Measurements from ENCODE around the gene AMIGO3.

Gene AMIGO3

GRCh38 chr3:49675912-49676311 is 43.6 kb downstream of the AMIGO3 start:
- Mint-ChIP-seq H3K36me3 (ENCODE audit: low read depth) (peaks cover 28% of the 10 kb centered on the region), H3K4me1 (peaks cover 35% of the 10 kb centered on the region), H3K27ac (no peak overlapping the region), H3K27me3 (no peaks in the 10 kb centered on the region), H3K4me3 (peak overlapping the region; percentile 91), H3K9me3 (no peaks in the 10 kb centered on the region)
- DNase-seq = no peak
- ATAC-seq = no peak

- DNase-seq (no peak), ATAC-seq (peak; percentile 7)
- Mint-ChIP-seq H3K27me3 (no peaks in the 10 kb centered on the region), H3K9me3 (no peaks in the 10 kb centered on the region), H3K4me1 (peaks cover 35% of the 10 kb centered on the region), H3K4me3 (peak overlapping the region; percentile 91), H3K36me3 (ENCODE audit: low read depth) (peaks cover 22% of the 10 kb centered on the region), H3K27ac (peak overlapping the region; percentile 22)
Measured at GRCh38 chr3:49674497-49674983, 44.9 kb downstream of the AMIGO3 start.

GRCh38 chr3:49673715-49674496 is 45.6 kb downstream of the AMIGO3 start, which contains the start of gene APEH:
Gene APEH (plus strand): TSS chr3:49674351. CDS start chr3:49674402, 51 bp downstream.
- H3K4me1 Mint-ChIP-seq = peaks cover 35% of the 10 kb centered on the region
- no peaks in the 10 kb centered on the region for H3K27me3 Mint-ChIP-seq
- H3K27ac Mint-ChIP-seq = peak within 1 kb of the TSS; percentile 94
- DNase-seq = peak; percentile 98
- H3K9me3 Mint-ChIP-seq = no peaks in the 10 kb centered on the region
- ATAC-seq = peak; percentile 91
- H3K36me3 Mint-ChIP-seq (ENCODE audit: low read depth) = peaks cover 20% of the 10 kb centered on the region
- peak within 1 kb of the TSS; percentile 91 for H3K4me3 Mint-ChIP-seq

GRCh38 chr3:49673121-49673714 is 46.3 kb downstream of the AMIGO3 start:
- peaks cover 18% of the 10 kb centered on the region for H3K36me3 Mint-ChIP-seq (ENCODE audit: low read depth)
- peak overlapping the region; percentile 94 for H3K27ac Mint-ChIP-seq
- peak overlapping the region; percentile 91 for H3K4me3 Mint-ChIP-seq
- H3K4me1 Mint-ChIP-seq = peaks cover 35% of the 10 kb centered on the region
- no peaks in the 10 kb centered on the region for H3K27me3 Mint-ChIP-seq
- peak; percentile 46 for DNase-seq
- ATAC-seq = peak; percentile 3
- H3K9me3 Mint-ChIP-seq = no peaks in the 10 kb centered on the region

GRCh38 chr3:49671291-49672288 is 47.9 kb downstream of the AMIGO3 start:
- peak overlapping the region; percentile 66 for H3K4me3 Mint-ChIP-seq
- ATAC-seq = no peak
- H3K36me3 Mint-ChIP-seq (ENCODE audit: low read depth) = peaks cover 7% of the 10 kb centered on the region
- H3K27me3 Mint-ChIP-seq = no peaks in the 10 kb centered on the region
- DNase-seq = peak; percentile 80
- H3K9me3 Mint-ChIP-seq = no peaks in the 10 kb centered on the region
- H3K27ac Mint-ChIP-seq = peak overlapping the region; percentile 63
- peaks cover 31% of the 10 kb centered on the region for H3K4me1 Mint-ChIP-seq

GRCh38 chr3:49670940-49671290 is 48.6 kb downstream of the AMIGO3 start:
- no peak for ATAC-seq
- peaks cover 27% of the 10 kb centered on the region for H3K4me1 Mint-ChIP-seq
- peaks cover 2% of the 10 kb centered on the region for H3K36me3 Mint-ChIP-seq (ENCODE audit: low read depth)
- no peak overlapping the region for H3K27ac Mint-ChIP-seq
- DNase-seq = no peak
- no peaks in the 10 kb centered on the region for H3K27me3 Mint-ChIP-seq
- H3K9me3 Mint-ChIP-seq = no peaks in the 10 kb centered on the region
- no peak overlapping the region for H3K4me3 Mint-ChIP-seq

GRCh38 chr3:49669352-49669751 is 50.1 kb downstream of the AMIGO3 start:
- no peaks in the 10 kb centered on the region for H3K36me3 Mint-ChIP-seq (ENCODE audit: low read depth)
- H3K27me3 Mint-ChIP-seq = no peaks in the 10 kb centered on the region
- ATAC-seq = no peak
- no peak for DNase-seq
- no peak overlapping the region for H3K4me3 Mint-ChIP-seq
- no peak overlapping the region for H3K27ac Mint-ChIP-seq
- peaks cover 14% of the 10 kb centered on the region for H3K4me1 Mint-ChIP-seq
- H3K9me3 Mint-ChIP-seq = no peaks in the 10 kb centered on the region

GRCh38 chr3:49668861-49669260 is 50.6 kb downstream of the AMIGO3 start:
- no peak for DNase-seq

GRCh38 chr3:49668414-49668797 is 51.1 kb downstream of the AMIGO3 start:
- Mint-ChIP-seq H3K9me3 (no peaks in the 10 kb centered on the region), H3K27ac (no peak overlapping the region), H3K36me3 (ENCODE audit: low read depth) (no peaks in the 10 kb centered on the region), H3K4me3 (no peak overlapping the region), H3K27me3 (no peaks in the 10 kb centered on the region), H3K4me1 (peaks cover 11% of the 10 kb centered on the region)
- ATAC-seq = no peak
- DNase-seq = no peak

More at GRCh38 chr3:49668861-49669260, 50.6 kb downstream of the AMIGO3 start:
- H3K36me3 Mint-ChIP-seq (ENCODE audit: low read depth) = no peaks in the 10 kb centered on the region
- H3K27ac Mint-ChIP-seq = no peak overlapping the region
- no peaks in the 10 kb centered on the region for H3K9me3 Mint-ChIP-seq
- H3K4me1 Mint-ChIP-seq = peaks cover 14% of the 10 kb centered on the region
- no peaks in the 10 kb centered on the region for H3K27me3 Mint-ChIP-seq
- ATAC-seq = no peak
- no peak overlapping the region for H3K4me3 Mint-ChIP-seq

- no peaks in the 10 kb centered on the region for H3K9me3 Mint-ChIP-seq
- peaks cover 7% of the 10 kb centered on the region for H3K4me1 Mint-ChIP-seq
- ATAC-seq (no peak), DNase-seq (no peak)
- H3K27ac Mint-ChIP-seq = no peak overlapping the region
- no peak overlapping the region for H3K4me3 Mint-ChIP-seq
- H3K27me3 Mint-ChIP-seq = no peaks in the 10 kb centered on the region
- no peaks in the 10 kb centered on the region for H3K36me3 Mint-ChIP-seq (ENCODE audit: low read depth)
Measured at GRCh38 chr3:49667701-49668413, 51.6 kb downstream of the AMIGO3 start.
